IPS DF 4.7 (cell line): ENCODE results near the gene STAB2.
"Not testable (repeated sequence)": the region's sequence is repeated elsewhere in the genome, so short reads cannot be mapped to it uniquely, and the experiment has no call there.

ENCODE experiments used
- DNase-seq: peaks from one replicate; pipeline ENCODE4 v3.0.0-alpha.2; 2013; ENCODE audit warnings: low spot score; ENCODE audit errors: extremely low read depth

Gene STAB2

GRCh38 chr12:103805655-103806360, 218.7 kb downstream of the STAB2 start:
- no peak for DNase-seq

GRCh38 chr12:103806803-103807202, 219.7 kb downstream of the STAB2 start:
- no peak for DNase-seq

GRCh38 chr12:103807561-103808238, 220.6 kb downstream of the STAB2 start:
- DNase-seq, result no peak

- DNase-seq, result no peak
Measured at GRCh38 chr12:103808239-103808880, 221.3 kb downstream of the STAB2 start.

- DNase-seq, result no peak
Measured at GRCh38 chr12:103809154-103809553, 222.1 kb downstream of the STAB2 start.

- not testable (repeated sequence) for DNase-seq
Measured at GRCh38 chr12:103809639-103810038, 222.6 kb downstream of the STAB2 start.

- no peak for DNase-seq
Measured at GRCh38 chr12:103810111-103810510, 223.0 kb downstream of the STAB2 start.

- no peak for DNase-seq
Measured at GRCh38 chr12:103811791-103812190, 224.7 kb downstream of the STAB2 start.

GRCh38 chr12:103812789-103813188, 225.7 kb downstream of the STAB2 start:
- no peak for DNase-seq

- DNase-seq, result no peak
Measured at GRCh38 chr12:103813426-103813825, 226.4 kb downstream of the STAB2 start.

GRCh38 chr12:103813949-103814348, 226.9 kb downstream of the STAB2 start:
- no peak for DNase-seq

GRCh38 chr12:103814436-103814835, 227.4 kb downstream of the STAB2 start:
- no peak for DNase-seq
